GM19043 (cell line): ENCODE measurements around the gene RALGPS2.
A peak's percentile ranks its signal among the peaks of the same experiment; 100 is the strongest.

Source experiments
- ATAC-seq: cut with Tn5 transposase; IDR thresholded peaks from one replicate; pipeline ENCODE4 v1.9.1; 2021; ENCODE audit warnings: low read depth; ENCODE audit not compliant: unreplicated experiment

The RALGPS2 gene

GRCh38 chr1:178724728-178725465, at the start of gene RALGPS2:
RALGPS2 (plus strand) TSS chr1:178725244; CDS start chr1:178776765, 51,521 bp downstream.
- ATAC-seq: peak; percentile 44

GRCh38 chr1:178679237-178679636, 45.8 kb upstream of the RALGPS2 start:
- no peak for ATAC-seq

GRCh38 chr1:178682429-178682828, 42.6 kb upstream of the RALGPS2 start:
- ATAC-seq: no peak

- ATAC-seq: no peak
Observed at GRCh38 chr1:178682886-178683285, 42.2 kb upstream of the RALGPS2 start.

GRCh38 chr1:178683291-178683690, 41.8 kb upstream of the RALGPS2 start:
- no peak for ATAC-seq

- ATAC-seq: no peak
Observed at GRCh38 chr1:178684111-178684510, 40.9 kb upstream of the RALGPS2 start.

- ATAC-seq: peak; percentile 77
Observed at GRCh38 chr1:178684542-178685000, 40.5 kb upstream of the RALGPS2 start.

- ATAC-seq: no peak
Observed at GRCh38 chr1:178686407-178686806, 38.6 kb upstream of the RALGPS2 start.

GRCh38 chr1:178688244-178688643, 36.8 kb upstream of the RALGPS2 start:
- no peak for ATAC-seq

- no peak for ATAC-seq
Observed at GRCh38 chr1:178689769-178690168, 35.3 kb upstream of the RALGPS2 start.

- ATAC-seq: no peak
Observed at GRCh38 chr1:178690496-178690895, 34.5 kb upstream of the RALGPS2 start.

GRCh38 chr1:178692564-178693327, 32.3 kb upstream of the RALGPS2 start:
- ATAC-seq: no peak

- no peak for ATAC-seq
Observed at GRCh38 chr1:178693366-178693765, 31.7 kb upstream of the RALGPS2 start.

- ATAC-seq: no peak
Observed at GRCh38 chr1:178694923-178695525, 30.0 kb upstream of the RALGPS2 start.

- ATAC-seq: no peak
Observed at GRCh38 chr1:178702146-178702545, 22.9 kb upstream of the RALGPS2 start.

- ATAC-seq: no peak
Observed at GRCh38 chr1:178704833-178705232, 20.2 kb upstream of the RALGPS2 start.

GRCh38 chr1:178706432-178706831, 18.6 kb upstream of the RALGPS2 start:
- no peak for ATAC-seq

GRCh38 chr1:178713259-178713658, 11.8 kb upstream of the RALGPS2 start:
- no peak for ATAC-seq

- no peak for ATAC-seq
Observed at GRCh38 chr1:178714453-178714852, 10.6 kb upstream of the RALGPS2 start.

GRCh38 chr1:178716111-178716510, 8.9 kb upstream of the RALGPS2 start:
- no peak for ATAC-seq

GRCh38 chr1:178718520-178718919, 6.5 kb upstream of the RALGPS2 start:
- ATAC-seq: no peak
